Spleen (tissue), 11 donors: ENCODE results near the gene HLCS. TPM values are rescaled to one million over a fixed set of nuclear protein-coding genes. Genes with fewer than 3 reads are reported as not detected.

Experiments used
- DNase-seq: peaks from one replicate; pipeline ENCODE4 v3.0.0-alpha.2; 2020
- H3K27ac ChIP-seq, 8 donors: fragments of 200-600 bp; sonication (generic) in 7 of 8; 1 replicate in 4 of 8; 2 replicates in 4 of 8; pipeline versions ENCODE4 v1.5.0 to v1.8.0; 2016 to 2021; ENCODE audit warnings: inconsistent platforms in 4 of 8, mild to moderate bottlenecking in 4 of 8, moderate library complexity in 1 of 8
- H3K27me3 ChIP-seq, 7 donors: fragments of 200-600 bp; sonication (generic) in 6 of 7; replicated peaks in 1 of 7; 1 replicate in 4 of 7; 2 replicates in 3 of 7; pipeline versions ENCODE4 v1.5.0 to v1.8.0; 2016 to 2021; ENCODE audit warnings: inconsistent platforms in 3 of 7, mild to moderate bottlenecking in 1 of 7
- H3K36me3 ChIP-seq, 6 donors: fragments of 200-600 bp; sonication (generic) in 5 of 6; 1 replicate in 4 of 6; 2 replicates in 2 of 6; pipeline versions ENCODE4 v1.5.0 to v1.8.0; 2016 to 2021; ENCODE audit warnings: inconsistent platforms in 2 of 6
- H3K4me1 ChIP-seq, 6 donors: fragments of 200-600 bp; sonication (generic) in 5 of 6; 1 replicate in 3 of 6; 2 replicates in 3 of 6; pipeline versions ENCODE4 v1.5.0 to v1.8.0; 2016 to 2021; ENCODE audit warnings: inconsistent platforms in 3 of 6
- H3K4me3 ChIP-seq, 8 donors: fragments of 200-600 bp; sonication (generic) in 7 of 8; 1 replicate in 4 of 8; 2 replicates in 4 of 8; pipeline versions ENCODE4 v1.5.0 to v1.8.0; 2016 to 2021; ENCODE audit warnings: inconsistent platforms in 4 of 8, mild to moderate bottlenecking in 4 of 8, moderate library complexity in 2 of 8
- H3K9me3 ChIP-seq, 8 donors: fragments of 200-600 bp; sonication (generic) in 7 of 8; 1 replicate in 4 of 8; 2 replicates in 4 of 8; pipeline versions ENCODE4 v1.5.0 to v1.8.0; 2016 to 2021; ENCODE audit warnings: inconsistent platforms in 4 of 8
- POLR2A ChIP-seq, 3 donors: fragments of 450-650 bp; IDR thresholded peaks; one replicate each; pipeline ENCODE4 v1.5.1; 2017; ENCODE audit warnings: antibody characterized with exemption in 3 of 3, mild to moderate bottlenecking in 1 of 3
- POLR2AphosphoS5 ChIP-seq, 3 donors: sonication (generic); formaldehyde crosslinking; IDR thresholded peaks; one replicate each; pipeline ENCODE4 v1.5.1; 2017; ENCODE audit warnings: antibody characterized with exemption in 3 of 3
- WGBS, 5 donors: extraction: QIAGEN DNeasy Blood & Tissue Kit in 3 of 5; methylation state at CpG; one replicate each; pipeline versions ENCODE4 v1.1.5 to v1.1.7; 2013 to 2018; 5-methylcytosine and 5-hydroxymethylcytosine counted together
- intact Hi-C: fragments of 100-400 bp; cut with DNase I; formaldehyde crosslinking; loops from one replicate; pipeline ENCODE4 v1.15.0; 2023; ENCODE audit warnings: low total_unique reads
- polyA plus RNA-seq, 3 donors: library from polyadenylated mRNA; stranded (reverse); fragments of 200-250 nt; gene quantifications; one replicate each; pipeline ENCODE4 v1.2.1, GENCODE V29; 2013
- total RNA-seq, 7 donors: library from RNA; depleted of rRNA in 3 of 7; stranded (reverse); fragments of >200 nt in 3 of 7; fragmentation: NEBNext Ultra II Directional in 4 of 7; extraction: Animal tissue kit (Norgen Biotek cat#: 25700) in 4 of 7; gene quantifications; one replicate each; pipeline versions ENCODE4 v1.1.0 to v1.2.1, GENCODE V29; 2016 to 2021
- TF ChIP-seq, protein P1 (sequence below), 11 experiments: fragments of 200-600 bp in 7 of 11; fragments of 450-650 bp in 4 of 11; sonication (generic) in 4 of 11; IDR thresholded peaks in 8 of 11; conservative IDR thresholded peaks in 3 of 11; 1 replicate in 7 of 11; 2 replicates in 4 of 11; pipeline versions ENCODE4 v1.4.0 to v1.8.0; 2016 to 2021; ENCODE audit warnings: antibody characterized with exemption in 11 of 11, inconsistent platforms in 4 of 11, mild to moderate bottlenecking in 1 of 11
- donor health status: healthy with polysubstance abuse.
- donor health status: DM: no; HTN: no; CAD: no; lungs with moderate emphysema.
- donor health status: DM: no; HTN: no; CAD: no.
- donor health status: Bipolar disorder and iron deficiency.
- donor health status: healthy.
- donor health status: DM: no; HTN: no; CAD: no.
- donor health status: DM: yes; HTN: yes; CAD: no.

The HLCS gene
- total and polyA plus RNA-seq, 10 donors, result 1.7 to 22.8 (median 16.3) TPM

DNA sequence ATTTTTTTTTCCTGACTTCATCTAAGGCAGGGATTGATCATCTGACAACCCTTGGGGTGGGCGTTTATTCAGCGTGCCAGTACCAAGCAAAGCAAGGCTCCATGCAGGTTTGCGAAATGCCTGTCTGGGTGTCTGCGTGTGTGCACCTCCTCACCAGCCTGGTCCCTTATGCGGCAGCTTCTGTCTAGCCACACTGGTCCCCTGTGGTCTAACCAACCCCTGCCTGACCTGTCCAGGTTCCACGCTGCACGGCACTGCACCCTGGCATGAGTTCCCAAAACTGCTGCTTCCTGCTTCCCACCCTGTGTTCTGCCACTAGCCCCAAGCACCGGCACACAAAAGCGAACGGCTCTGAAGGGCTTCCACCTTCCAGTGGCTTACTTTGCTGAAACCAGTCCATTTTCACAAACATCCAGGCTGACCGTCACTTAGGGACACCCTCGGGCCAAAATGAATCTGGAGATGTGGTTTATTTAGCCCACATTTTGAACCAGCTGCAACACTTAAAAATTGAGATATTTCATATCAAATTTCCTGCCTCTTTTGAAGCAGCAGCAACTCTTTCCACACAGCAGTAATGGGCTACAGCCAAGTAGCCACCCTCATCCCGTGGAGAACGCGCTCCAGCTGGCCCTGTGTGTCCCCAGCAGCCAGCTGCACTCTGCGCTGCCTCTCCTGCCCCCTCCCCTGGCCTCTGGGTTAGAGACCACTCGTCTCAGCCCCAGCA, 55.7 kb downstream of the HLCS start:
- no peaks in the 10 kb centered on the region for H3K4me1 ChIP-seq
- no peak for DNase-seq
- WGBS, 5 donors, result 80 to 94% (median 85%) methylated on average over 17 of the region's 17 CpGs
- peaks cover 0 to 4% (median 0%) of the 10 kb centered on the region in 6 donors for H3K36me3 ChIP-seq
- intact Hi-C loops, result no loop called here
- H3K27ac ChIP-seq, result no peak overlapping the region
- H3K4me3 ChIP-seq, result no peak overlapping the region
- no peaks in the 10 kb centered on the region for H3K27me3 ChIP-seq
- TF ChIP-seq, protein P1, sequence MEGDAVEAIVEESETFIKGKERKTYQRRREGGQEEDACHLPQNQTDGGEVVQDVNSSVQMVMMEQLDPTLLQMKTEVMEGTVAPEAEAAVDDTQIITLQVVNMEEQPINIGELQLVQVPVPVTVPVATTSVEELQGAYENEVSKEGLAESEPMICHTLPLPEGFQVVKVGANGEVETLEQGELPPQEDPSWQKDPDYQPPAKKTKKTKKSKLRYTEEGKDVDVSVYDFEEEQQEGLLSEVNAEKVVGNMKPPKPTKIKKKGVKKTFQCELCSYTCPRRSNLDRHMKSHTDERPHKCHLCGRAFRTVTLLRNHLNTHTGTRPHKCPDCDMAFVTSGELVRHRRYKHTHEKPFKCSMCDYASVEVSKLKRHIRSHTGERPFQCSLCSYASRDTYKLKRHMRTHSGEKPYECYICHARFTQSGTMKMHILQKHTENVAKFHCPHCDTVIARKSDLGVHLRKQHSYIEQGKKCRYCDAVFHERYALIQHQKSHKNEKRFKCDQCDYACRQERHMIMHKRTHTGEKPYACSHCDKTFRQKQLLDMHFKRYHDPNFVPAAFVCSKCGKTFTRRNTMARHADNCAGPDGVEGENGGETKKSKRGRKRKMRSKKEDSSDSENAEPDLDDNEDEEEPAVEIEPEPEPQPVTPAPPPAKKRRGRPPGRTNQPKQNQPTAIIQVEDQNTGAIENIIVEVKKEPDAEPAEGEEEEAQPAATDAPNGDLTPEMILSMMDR (IDR thresholded peaks at IDR 0.05 in 8 of 11, conservative IDR thresholded peaks at IDR 0.05 in 3 of 11), result no peak
- TF ChIP-seq POLR2A (IDR thresholded peaks at IDR 0.05) (no peak), POLR2AphosphoS5 (IDR thresholded peaks at IDR 0.05) (no peak)
- H3K9me3 ChIP-seq, result no peaks in the 10 kb centered on the region

DNA sequence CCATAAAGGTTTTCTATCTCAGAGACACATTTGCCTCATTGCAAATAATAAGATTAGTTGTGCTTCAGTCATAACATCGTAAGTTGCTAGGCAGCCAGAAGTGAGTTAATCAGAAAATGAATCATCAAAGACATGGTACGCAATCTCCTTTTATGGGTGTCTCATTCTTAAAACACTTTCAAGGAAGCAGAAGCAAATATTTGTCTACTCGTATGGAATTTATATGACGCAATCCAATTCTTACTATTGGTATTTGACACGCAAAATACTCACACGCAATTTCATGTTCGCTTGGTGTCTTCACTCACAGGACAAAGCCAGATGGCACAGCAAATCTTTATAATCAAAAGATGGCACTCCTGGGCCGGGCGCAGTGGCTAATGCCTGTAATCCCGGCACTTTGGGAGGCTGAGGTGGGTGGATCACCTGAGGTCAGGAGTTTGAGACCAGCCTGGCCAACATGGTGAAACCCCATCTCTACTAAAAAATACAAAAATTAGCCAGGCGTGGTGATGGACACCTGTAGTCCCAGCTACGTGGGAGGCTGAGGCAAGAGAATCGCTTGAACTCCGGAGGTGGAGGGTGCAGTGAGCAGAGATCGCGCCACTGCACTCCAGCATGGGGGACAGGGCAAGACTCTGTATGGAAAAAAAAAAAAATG, 56.4 kb downstream of the HLCS start:
- intact Hi-C loops, result no loop called here
- H3K4me1 ChIP-seq, result no peaks in the 10 kb centered on the region
- H3K27ac ChIP-seq, result no peak overlapping the region
- no peak overlapping the region for H3K4me3 ChIP-seq
- H3K36me3 ChIP-seq, result peaks cover 0 to 4% (median 0%) of the 10 kb centered on the region in 6 donors
- TF ChIP-seq POLR2AphosphoS5 (IDR thresholded peaks at IDR 0.05), result no peak
- no peak for TF ChIP-seq POLR2A (IDR thresholded peaks at IDR 0.05)
- TF ChIP-seq, protein P1 (IDR thresholded peaks at IDR 0.05 in 8 of 11, conservative IDR thresholded peaks at IDR 0.05 in 3 of 11), result no peak
- no peaks in the 10 kb centered on the region for H3K9me3 ChIP-seq
- no peaks in the 10 kb centered on the region for H3K27me3 ChIP-seq
- WGBS, 5 donors, result 86 to 95% (median 87%) methylated on average over 16 of the region's 16 CpGs
- no peak for DNase-seq

DNA sequence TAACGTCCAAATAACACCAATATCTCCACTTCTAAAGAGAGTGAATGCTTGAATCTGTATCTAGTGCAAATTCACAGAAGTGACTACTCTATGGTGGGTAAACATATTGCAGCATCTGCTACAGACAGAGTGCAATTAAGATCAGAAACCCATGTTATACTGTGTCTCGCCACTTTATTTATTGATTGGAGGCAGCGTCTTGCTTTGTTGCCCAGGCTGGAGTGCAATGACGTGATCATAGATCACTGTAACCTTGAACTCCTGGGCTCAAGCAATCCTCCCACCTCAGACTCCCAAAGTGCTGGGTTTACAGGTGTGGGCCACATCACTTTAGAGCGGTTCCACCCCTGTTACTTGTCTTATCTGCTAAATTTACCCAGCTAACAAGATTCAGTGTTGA, 57.0 kb downstream of the HLCS start:
- 88 to 95% (median 94%) methylated on average over 5 of the region's 5 CpGs for WGBS, 5 donors
- no peak for DNase-seq
- H3K27me3 ChIP-seq, result no peaks in the 10 kb centered on the region
- no peak overlapping the region for H3K27ac ChIP-seq
- H3K36me3 ChIP-seq, result no peaks in the 10 kb centered on the region
- TF ChIP-seq POLR2AphosphoS5 (IDR thresholded peaks at IDR 0.05), result no peak
- TF ChIP-seq POLR2A (IDR thresholded peaks at IDR 0.05), result no peak
- TF ChIP-seq, protein P1 (IDR thresholded peaks at IDR 0.05 in 8 of 11, conservative IDR thresholded peaks at IDR 0.05 in 3 of 11), result no peak
- intact Hi-C loops, result no loop called here
- H3K9me3 ChIP-seq, result no peaks in the 10 kb centered on the region
- H3K4me1 ChIP-seq, result no peaks in the 10 kb centered on the region
- H3K4me3 ChIP-seq, result no peak overlapping the region

DNA sequence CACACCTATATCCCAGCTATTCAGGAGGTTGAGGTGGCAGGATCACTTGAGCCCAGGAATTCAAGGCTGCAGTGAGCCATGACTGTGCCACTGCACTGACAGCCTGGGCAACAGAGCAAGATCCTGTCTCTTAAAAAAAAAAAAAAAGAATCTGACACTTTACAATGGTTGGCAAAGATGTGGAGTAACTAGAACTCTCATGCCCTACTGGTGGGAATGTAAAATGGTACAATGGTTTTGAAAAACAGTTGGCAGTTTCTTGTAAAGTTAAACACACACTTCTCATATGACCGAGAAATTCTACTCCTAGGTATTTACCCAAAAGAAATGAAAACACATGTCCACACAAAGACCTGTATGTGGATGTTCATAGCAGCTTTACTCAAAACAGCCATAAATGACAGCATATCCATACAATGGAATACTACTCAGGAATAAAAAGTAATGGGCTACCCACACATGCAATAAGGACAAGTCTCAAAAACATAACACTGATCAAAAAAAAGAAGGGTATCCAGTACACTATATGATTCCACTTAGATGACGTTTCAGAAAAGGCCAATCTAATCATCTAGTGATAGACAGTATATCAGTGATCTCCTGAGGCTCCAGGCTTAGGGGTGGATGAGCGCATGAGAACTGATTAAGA, 58.1 kb downstream of the HLCS start:
- DNase-seq, result no peak
- Histone ChIP-seq H3K36me3 (no peaks in the 10 kb centered on the region), H3K27me3 (no peaks in the 10 kb centered on the region), H3K4me3 (no peak overlapping the region), H3K27ac (no peak overlapping the region), H3K4me1 (no peaks in the 10 kb centered on the region), H3K9me3 (no peaks in the 10 kb centered on the region)
- TF ChIP-seq, protein P1 (IDR thresholded peaks at IDR 0.05 in 8 of 11, conservative IDR thresholded peaks at IDR 0.05 in 3 of 11), result no peak
- no peak for TF ChIP-seq POLR2A (IDR thresholded peaks at IDR 0.05)
- TF ChIP-seq POLR2AphosphoS5 (IDR thresholded peaks at IDR 0.05), result no peak
- intact Hi-C loops, result no loop called here
- WGBS, 5 donors, result 72 to 99% (median 96%) methylated on average over 3 of the region's 3 CpGs
